A673 (cell line): Measurements from ENCODE around the gene RPS26.

ENCODE experiments used
- EZH2 ChIP-seq: fragments of 200-600 bp; sonication (generic); IDR thresholded peaks from 2 replicates; pipeline ENCODE4 v1.6.1; 2017; ENCODE audit warnings: borderline replicate concordance, low read depth, mild to moderate bottlenecking, mixed read lengths, antibody characterized with exemption, low read length; ENCODE audit not compliant: poor library complexity, severe bottlenecking
- TF ChIP-seq, protein P1 (sequence below): fragments of 300-800, 200-600 bp; sonication (generic); conservative IDR thresholded peaks from 2 replicates; pipeline ENCODE4 v1.5.1; 2017; ENCODE audit warnings: low read depth, mild to moderate bottlenecking, antibody characterized with exemption, low read length, moderate library complexity, mixed read lengths

DNA sequence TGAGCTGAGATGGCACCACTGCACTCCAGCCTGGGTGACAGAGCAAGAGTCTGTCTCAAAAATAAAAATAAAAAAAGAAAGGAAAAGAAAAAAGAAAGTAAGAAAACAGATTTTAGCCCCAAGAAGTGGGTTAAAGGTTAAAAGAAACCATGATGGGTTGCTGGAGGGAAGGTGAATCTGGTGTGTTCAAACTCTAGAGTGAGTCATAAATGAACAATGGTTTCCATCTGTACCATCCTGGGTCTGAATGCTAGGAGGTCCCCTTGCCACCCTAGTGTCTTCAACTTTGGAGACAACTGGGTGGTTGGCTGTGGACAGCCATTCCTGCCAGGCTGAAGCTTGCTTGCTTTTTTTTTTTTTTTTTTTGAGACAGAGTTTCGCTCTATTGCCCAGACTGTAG lies 1.6 kb upstream of the RPS26 start:
- TF ChIP-seq, protein P1, sequence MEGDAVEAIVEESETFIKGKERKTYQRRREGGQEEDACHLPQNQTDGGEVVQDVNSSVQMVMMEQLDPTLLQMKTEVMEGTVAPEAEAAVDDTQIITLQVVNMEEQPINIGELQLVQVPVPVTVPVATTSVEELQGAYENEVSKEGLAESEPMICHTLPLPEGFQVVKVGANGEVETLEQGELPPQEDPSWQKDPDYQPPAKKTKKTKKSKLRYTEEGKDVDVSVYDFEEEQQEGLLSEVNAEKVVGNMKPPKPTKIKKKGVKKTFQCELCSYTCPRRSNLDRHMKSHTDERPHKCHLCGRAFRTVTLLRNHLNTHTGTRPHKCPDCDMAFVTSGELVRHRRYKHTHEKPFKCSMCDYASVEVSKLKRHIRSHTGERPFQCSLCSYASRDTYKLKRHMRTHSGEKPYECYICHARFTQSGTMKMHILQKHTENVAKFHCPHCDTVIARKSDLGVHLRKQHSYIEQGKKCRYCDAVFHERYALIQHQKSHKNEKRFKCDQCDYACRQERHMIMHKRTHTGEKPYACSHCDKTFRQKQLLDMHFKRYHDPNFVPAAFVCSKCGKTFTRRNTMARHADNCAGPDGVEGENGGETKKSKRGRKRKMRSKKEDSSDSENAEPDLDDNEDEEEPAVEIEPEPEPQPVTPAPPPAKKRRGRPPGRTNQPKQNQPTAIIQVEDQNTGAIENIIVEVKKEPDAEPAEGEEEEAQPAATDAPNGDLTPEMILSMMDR = no peak
- no peak for TF ChIP-seq EZH2
